ENCODE data around the gene SLC39A13. TPM values are rescaled to one million over a fixed set of nuclear protein-coding genes. Genes with fewer than 3 reads are reported as not detected.

SLC39A13 gene
- total RNA-seq, 4 donors from 2014 or later, result 51.3 to 84.3 (median 66.8) TPM

DNA sequence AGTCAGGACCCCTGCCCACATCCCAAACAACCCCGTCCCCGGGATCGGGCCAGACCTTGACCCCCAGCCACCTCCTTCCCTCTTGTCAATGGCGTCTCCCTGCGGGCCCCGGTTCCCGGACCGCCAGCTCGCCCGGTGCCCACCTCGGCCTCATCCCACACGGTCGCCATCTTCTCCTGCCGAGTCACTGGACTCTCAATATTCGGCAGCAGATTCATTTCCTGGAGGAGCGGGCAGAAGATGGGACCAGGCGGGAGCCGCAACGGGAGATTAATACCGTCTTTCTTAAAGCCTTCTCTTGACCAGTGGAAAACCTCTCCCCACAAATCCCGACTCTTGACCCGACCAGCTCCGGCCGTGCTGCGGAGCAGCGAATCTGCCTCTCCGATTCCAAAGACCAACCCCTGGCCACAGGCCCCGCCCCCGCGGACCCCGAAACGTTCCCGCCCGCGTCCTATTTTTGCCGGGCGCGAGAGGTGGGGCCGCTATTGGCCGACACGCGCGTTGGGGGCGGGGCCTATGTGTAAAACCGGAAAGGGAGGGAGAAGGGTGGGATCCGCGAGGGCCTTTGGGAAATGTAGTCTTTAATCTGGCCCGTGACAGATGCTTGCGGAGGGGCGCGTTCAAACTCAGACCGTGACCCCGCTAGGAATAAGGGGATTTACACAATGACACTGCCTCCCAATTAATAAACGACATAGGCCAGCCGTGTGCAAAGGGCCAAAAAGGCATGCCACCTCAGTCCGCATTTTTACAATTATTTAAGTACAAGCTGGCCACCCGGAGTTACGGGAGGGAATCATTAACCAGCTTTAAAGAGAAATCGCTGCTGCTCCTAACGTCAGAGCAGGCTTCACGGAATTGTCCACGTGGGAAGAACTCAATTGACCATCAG, 17.9 kb downstream of the SLC39A13 start, which contains the start of gene PSMC3:
Gene PSMC3 (minus strand): TSS at position 378 of the 895 bp plus-strand sequence. CDS start 160 bp downstream, at position 218.
- peaks cover 11 to 12% of the 10 kb centered on the region in 2 donors for H3K4me1 ChIP-seq
- H3K27ac ChIP-seq, result peak within 1 kb of the TSS; percentile 90 to 93 (median 92)
- DNase-seq, result peak; percentile 99
- peak within 1 kb of the TSS; percentile 63 to 99 (median 86) for H3K4me3 ChIP-seq (replicated peaks in 1 of 3)
- H3K9me3 ChIP-seq, result no peaks in the 10 kb centered on the region
- intact Hi-C loops (cut with DNase I), result no loop called here
- peaks cover 17 to 32% of the 10 kb centered on the region in 2 donors for H3K36me3 ChIP-seq
- H3K27me3 ChIP-seq, result no peaks in the 10 kb centered on the region
- TF ChIP-seq, protein P1, sequence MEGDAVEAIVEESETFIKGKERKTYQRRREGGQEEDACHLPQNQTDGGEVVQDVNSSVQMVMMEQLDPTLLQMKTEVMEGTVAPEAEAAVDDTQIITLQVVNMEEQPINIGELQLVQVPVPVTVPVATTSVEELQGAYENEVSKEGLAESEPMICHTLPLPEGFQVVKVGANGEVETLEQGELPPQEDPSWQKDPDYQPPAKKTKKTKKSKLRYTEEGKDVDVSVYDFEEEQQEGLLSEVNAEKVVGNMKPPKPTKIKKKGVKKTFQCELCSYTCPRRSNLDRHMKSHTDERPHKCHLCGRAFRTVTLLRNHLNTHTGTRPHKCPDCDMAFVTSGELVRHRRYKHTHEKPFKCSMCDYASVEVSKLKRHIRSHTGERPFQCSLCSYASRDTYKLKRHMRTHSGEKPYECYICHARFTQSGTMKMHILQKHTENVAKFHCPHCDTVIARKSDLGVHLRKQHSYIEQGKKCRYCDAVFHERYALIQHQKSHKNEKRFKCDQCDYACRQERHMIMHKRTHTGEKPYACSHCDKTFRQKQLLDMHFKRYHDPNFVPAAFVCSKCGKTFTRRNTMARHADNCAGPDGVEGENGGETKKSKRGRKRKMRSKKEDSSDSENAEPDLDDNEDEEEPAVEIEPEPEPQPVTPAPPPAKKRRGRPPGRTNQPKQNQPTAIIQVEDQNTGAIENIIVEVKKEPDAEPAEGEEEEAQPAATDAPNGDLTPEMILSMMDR (IDR thresholded peaks at IDR 0.05), result peak in 1 of 6 experiments; percentile 7
- peak in 1 of 2 donors; percentile 54 for TF ChIP-seq POLR2A (IDR thresholded peaks at IDR 0.05)
- WGBS, 2 donors, result 1 to 2% methylated on average over 49 to 55 of the region's 62 CpGs

- intact Hi-C loops (cut with DNase I), result no loop called here
- H3K4me3 ChIP-seq (replicated peaks in 1 of 3), result no peak overlapping the region
- H3K4me1 ChIP-seq, result peaks cover 11 to 13% of the 10 kb centered on the region in 2 donors
- H3K27ac ChIP-seq, result no peak overlapping the region
- H3K36me3 ChIP-seq, result no peaks in the 10 kb centered on the region
- DNase-seq, result no peak
- no peaks in the 10 kb centered on the region for H3K9me3 ChIP-seq
- H3K27me3 ChIP-seq, result no peaks in the 10 kb centered on the region
- no peak for TF ChIP-seq POLR2A (IDR thresholded peaks at IDR 0.05)
- TF ChIP-seq, protein P1 (IDR thresholded peaks at IDR 0.05), result no peak
- 78 to 79% methylated on average over 5 of the region's 5 CpGs for WGBS, 2 donors
These were observed 22.1 kb downstream of the SLC39A13 start for GRCh38 chr11:47430524-47430923.

DNA sequence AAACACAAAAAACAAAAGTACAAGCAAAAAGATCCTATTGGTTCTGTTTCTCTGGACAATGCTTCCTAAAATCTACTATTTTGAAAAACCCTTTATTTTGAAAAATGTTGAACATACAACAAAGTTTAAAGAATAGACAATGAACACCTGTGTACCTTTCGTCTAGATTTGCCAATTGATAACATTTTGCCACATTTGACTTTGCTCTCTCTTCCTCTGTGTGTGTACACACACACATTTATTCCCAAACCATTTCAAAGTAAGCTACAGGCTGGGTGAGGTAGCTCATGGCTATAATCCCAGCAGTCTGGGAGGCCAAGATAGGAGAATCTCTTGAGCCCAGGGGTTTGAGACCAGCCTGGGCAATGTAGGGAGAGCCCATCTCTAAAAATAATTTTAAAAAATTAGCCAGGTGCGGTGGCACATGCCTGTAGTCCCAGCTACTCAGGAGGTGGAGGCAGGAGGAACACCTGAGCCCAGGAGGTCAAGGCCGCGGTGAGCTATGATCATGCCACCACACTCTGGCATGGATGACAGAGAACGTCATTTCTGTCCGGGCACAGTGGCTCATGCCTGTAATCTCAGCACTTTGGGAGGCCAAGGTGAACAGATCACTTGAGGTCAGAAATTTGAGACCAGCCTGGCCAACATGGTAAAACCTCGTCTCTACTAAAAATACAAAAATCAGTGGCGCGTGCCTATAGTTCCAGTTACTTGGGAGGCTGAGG, 23.1 kb downstream of the SLC39A13 start:
- H3K4me1 ChIP-seq, result peaks cover 10 to 13% of the 10 kb centered on the region in 2 donors
- intact Hi-C loops (cut with DNase I), result no loop called here
- WGBS, 2 donors, result 78 to 83% methylated on average over 9 of the region's 9 CpGs

DNA sequence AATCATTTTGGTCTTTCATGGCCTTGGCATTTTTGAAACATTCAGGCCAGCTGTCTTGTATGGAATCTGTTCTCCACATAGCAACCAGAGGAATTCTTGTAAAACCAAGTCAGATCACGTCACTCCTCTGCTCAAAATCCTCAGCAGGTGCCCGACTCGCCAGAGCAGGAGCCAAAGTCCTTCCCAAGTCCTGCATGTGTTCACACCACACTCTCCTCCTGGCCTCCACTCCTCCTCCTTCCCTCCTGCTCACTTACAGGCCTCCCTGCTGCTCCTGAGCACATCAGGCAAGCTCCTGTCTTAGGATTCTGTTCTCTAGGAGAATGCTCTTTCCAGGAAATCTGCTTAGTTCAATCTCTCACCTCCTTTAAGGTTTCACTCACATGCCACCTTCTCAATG, 24.8 kb downstream of the SLC39A13 start:
- TF ChIP-seq POLR2A (IDR thresholded peaks at IDR 0.05), result no peak
- TF ChIP-seq, protein P1 (IDR thresholded peaks at IDR 0.05), result no peak
- no peak overlapping the region for H3K27ac ChIP-seq
- peaks cover 20 to 21% of the 10 kb centered on the region in 2 donors for H3K4me1 ChIP-seq
- no peaks in the 10 kb centered on the region for H3K36me3 ChIP-seq
- no peaks in the 10 kb centered on the region for H3K9me3 ChIP-seq
- H3K4me3 ChIP-seq (replicated peaks in 1 of 3), result no peak overlapping the region
- intact Hi-C loops (cut with DNase I), result no loop called here
- WGBS, 2 donors, result 86 to 89% methylated on average over 3 of the region's 3 CpGs
- no peak for DNase-seq
- no peaks in the 10 kb centered on the region for H3K27me3 ChIP-seq

More for the DNA sequence above, 23.1 kb downstream of the SLC39A13 start:
- TF ChIP-seq, protein P1 (IDR thresholded peaks at IDR 0.05), result no peak
- TF ChIP-seq POLR2A (IDR thresholded peaks at IDR 0.05), result no peak
- Histone ChIP-seq H3K4me3 (replicated peaks in 1 of 3) (no peak overlapping the region), H3K36me3 (no peaks in the 10 kb centered on the region), H3K27ac (no peak overlapping the region), H3K9me3 (no peaks in the 10 kb centered on the region), H3K27me3 (no peaks in the 10 kb centered on the region)
- no peak for DNase-seq

All from thyroid gland (tissue), 4 donors.